Activated CD8-positive, alpha-beta T cell treated with anti-CD3 and anti-CD28 coated beads for 36 hours (primary cell): ENCODE results near the gene IL21R. TPM values are rescaled to one million over a fixed set of nuclear protein-coding genes. Genes with fewer than 3 reads are reported as not detected.

Experiments
- ATAC-seq: fragments of 200-7000 bp; cut with Tn5 transposase; one replicate; pipeline ENCODE4 v1.10.0; 2021; ENCODE audit warnings: mild to moderate bottlenecking, moderate library complexity
- CTCF ChIA-PET: fragments of 350-600 bp; sonication (Branson Sonifier 250); formaldehyde crosslinking; loops from one replicate; lab custom pipeline; 2021; ENCODE audit warnings: antibody characterized with exemption; lab: Charles Lee
- POLR2A ChIA-PET: fragments of 350-600 bp; sonication (Branson Sonifier 250); formaldehyde crosslinking; loops from one replicate; lab custom pipeline; 2021; ENCODE audit warnings: antibody characterized with exemption; lab: Charles Lee
- DNase-seq: peaks from one replicate; pipeline ENCODE4 v3.0.0-alpha.2; 2020
- H3K27ac Mint-ChIP-seq: one replicate; pipeline ENCODE4 v1.8.0; 2021; ENCODE audit warnings: mild to moderate bottlenecking, mixed read lengths
- H3K27me3 Mint-ChIP-seq: one replicate; pipeline ENCODE4 v1.8.0; 2021; ENCODE audit warnings: mixed read lengths
- H3K36me3 Mint-ChIP-seq: one replicate; pipeline ENCODE4 v1.8.0; 2021; ENCODE audit warnings: low read depth, mixed read lengths
- H3K4me1 Mint-ChIP-seq: one replicate; pipeline ENCODE4 v1.8.0; 2021; ENCODE audit warnings: low read depth, mixed read lengths
- H3K4me3 Mint-ChIP-seq: one replicate; pipeline ENCODE4 v1.8.0; 2021; ENCODE audit warnings: mild to moderate bottlenecking, moderate library complexity, mixed read lengths
- H3K9me3 Mint-ChIP-seq: one replicate; pipeline ENCODE4 v1.8.0; 2021; ENCODE audit warnings: mixed read lengths
- intact Hi-C: fragments of 100-400 bp; cut with micrococcal nuclease; formaldehyde crosslinking; loops from one replicate; pipeline ENCODE4 v1.10.0; 2022
- total RNA-seq, 2 experiments: library from RNA; stranded (reverse); gene quantifications; one replicate each; pipeline ENCODE4 v1.2.3, GENCODE V29; 2021
- TF ChIP-seq, protein P1 (sequence below): fragments of 200-600 bp; IDR thresholded peaks from one replicate; pipeline ENCODE4 v1.8.0; 2022; ENCODE audit warnings: antibody characterized with exemption, mild to moderate bottlenecking

The IL21R gene
- total RNA-seq, 2 experiments from 2014 or later = 95.6 to 97.2 TPM

DNA sequence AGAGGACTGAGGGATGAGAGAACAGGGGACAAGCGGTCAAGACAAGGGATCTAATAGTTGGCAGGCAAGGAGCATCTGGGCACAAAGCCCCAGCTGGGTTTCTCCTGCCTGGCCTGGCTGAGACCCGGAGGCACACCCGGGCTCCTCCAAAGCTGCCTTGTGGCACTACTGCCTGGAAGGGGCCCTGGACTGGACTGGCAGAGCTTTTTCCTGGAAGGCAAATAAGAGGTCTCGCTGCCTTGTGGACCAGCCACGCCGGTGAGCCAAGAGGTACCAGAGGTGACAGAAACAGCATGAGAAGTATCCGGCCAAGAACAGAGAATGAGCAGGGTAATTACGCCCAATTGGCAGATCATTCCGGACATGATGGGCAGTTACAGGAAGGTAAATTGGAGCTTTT lies 83.2 kb downstream of the IL21R start:
- Mint-ChIP-seq H3K36me3 (peaks cover 49% of the 10 kb centered on the region), H3K27ac (no peak overlapping the region), H3K9me3 (no peaks in the 10 kb centered on the region), H3K27me3 (no peaks in the 10 kb centered on the region), H3K4me3 (no peak overlapping the region), H3K4me1 (no peaks in the 10 kb centered on the region)
- ChIA-PET POLR2A (no interaction called here), CTCF (no interaction called here)
- TF ChIP-seq, protein P1, sequence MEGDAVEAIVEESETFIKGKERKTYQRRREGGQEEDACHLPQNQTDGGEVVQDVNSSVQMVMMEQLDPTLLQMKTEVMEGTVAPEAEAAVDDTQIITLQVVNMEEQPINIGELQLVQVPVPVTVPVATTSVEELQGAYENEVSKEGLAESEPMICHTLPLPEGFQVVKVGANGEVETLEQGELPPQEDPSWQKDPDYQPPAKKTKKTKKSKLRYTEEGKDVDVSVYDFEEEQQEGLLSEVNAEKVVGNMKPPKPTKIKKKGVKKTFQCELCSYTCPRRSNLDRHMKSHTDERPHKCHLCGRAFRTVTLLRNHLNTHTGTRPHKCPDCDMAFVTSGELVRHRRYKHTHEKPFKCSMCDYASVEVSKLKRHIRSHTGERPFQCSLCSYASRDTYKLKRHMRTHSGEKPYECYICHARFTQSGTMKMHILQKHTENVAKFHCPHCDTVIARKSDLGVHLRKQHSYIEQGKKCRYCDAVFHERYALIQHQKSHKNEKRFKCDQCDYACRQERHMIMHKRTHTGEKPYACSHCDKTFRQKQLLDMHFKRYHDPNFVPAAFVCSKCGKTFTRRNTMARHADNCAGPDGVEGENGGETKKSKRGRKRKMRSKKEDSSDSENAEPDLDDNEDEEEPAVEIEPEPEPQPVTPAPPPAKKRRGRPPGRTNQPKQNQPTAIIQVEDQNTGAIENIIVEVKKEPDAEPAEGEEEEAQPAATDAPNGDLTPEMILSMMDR = no peak
- intact Hi-C loops = no loop called here
- DNase-seq (no peak), ATAC-seq (no peak)

DNA sequence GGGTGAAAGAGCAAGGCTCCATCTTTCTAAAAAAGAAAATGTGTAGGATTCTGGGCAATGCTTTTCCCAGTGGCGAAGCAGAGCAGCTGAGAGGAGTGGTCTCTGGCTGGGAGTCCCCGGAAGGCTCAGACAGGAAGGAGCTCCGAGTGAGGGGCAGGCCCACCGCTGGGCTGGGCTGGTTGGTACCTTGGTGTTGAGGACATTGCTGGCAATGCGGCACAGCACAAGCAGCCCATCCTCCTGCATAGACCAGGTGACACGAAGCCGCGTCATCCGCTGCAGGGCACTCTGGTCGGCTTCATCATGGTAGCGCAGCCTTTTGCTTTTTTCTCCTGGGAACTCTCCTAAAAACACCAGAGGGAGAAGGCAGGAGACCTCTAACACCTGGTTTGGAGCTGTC lies 83.8 kb downstream of the IL21R start:
- H3K9me3 Mint-ChIP-seq = no peaks in the 10 kb centered on the region
- no peaks in the 10 kb centered on the region for H3K4me1 Mint-ChIP-seq
- ChIA-PET POLR2A (no interaction called here), CTCF (interaction anchor here (1.2 kb wide), 1 partner anchor 30 kb away, joined by 3 read pairs; no protein-coding TSS in a partner anchor)
- intact Hi-C loops = no loop called here
- TF ChIP-seq, protein P1 = no peak
- no peak overlapping the region for H3K4me3 Mint-ChIP-seq
- H3K36me3 Mint-ChIP-seq = peaks cover 45% of the 10 kb centered on the region
- H3K27me3 Mint-ChIP-seq = no peaks in the 10 kb centered on the region
- no peak for ATAC-seq
- DNase-seq = no peak
- H3K27ac Mint-ChIP-seq = no peak overlapping the region

DNA sequence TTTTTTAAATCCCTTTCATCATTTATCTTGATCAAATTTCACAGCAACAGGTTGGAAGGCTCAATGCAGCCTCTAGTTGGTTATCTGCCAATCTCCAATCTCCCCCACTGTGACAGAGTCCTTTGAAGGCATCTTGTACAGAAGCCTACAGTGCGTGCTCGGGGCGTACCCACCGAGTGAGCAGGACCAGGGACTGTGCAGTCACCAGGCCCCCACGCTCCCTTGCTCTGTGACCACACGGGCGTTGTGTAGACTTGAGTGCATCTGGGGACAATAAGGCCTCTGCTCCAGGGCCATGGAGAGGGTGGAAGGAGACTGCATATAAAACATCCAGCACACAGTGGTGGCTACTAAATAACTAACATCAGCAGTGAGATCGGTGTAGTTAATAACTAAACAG lies 84.4 kb downstream of the IL21R start:
- Mint-ChIP-seq H3K27me3 (no peaks in the 10 kb centered on the region), H3K36me3 (peaks cover 40% of the 10 kb centered on the region), H3K4me1 (no peaks in the 10 kb centered on the region), H3K4me3 (no peak overlapping the region), H3K9me3 (no peaks in the 10 kb centered on the region), H3K27ac (no peak overlapping the region)
- DNase-seq (no peak), ATAC-seq (no peak)
- CTCF ChIA-PET = interaction anchor here (1.2 kb wide), 1 partner anchor 30 kb away, joined by 3 read pairs; no protein-coding TSS in a partner anchor
- POLR2A ChIA-PET = no interaction called here
- TF ChIP-seq, protein P1 = no peak
- intact Hi-C loops = no loop called here

DNA sequence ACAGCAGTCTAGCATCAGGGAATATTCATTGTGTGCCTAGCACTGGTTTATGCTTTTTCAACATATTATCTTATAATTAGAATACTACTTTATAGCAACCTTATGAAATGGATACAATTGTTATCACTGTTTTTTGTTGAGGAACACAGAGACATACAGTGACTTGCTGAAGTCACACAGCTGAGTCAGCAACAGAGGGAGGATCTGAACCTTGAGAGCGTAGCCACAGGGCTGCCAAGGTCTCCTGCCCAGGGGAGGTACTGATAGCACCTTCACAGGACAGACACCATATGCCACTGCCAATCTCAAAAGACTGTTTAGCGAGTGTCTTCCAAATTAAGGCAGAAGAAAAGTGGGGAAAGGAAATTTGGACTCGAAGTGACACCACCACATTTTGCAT lies 84.8 kb downstream of the IL21R start:
- DNase-seq = no peak
- intact Hi-C loops = no loop called here
- TF ChIP-seq, protein P1 = no peak
- no peak overlapping the region for H3K4me3 Mint-ChIP-seq
- ATAC-seq = no peak
- H3K4me1 Mint-ChIP-seq = no peaks in the 10 kb centered on the region
- H3K36me3 Mint-ChIP-seq = peaks cover 39% of the 10 kb centered on the region
- H3K9me3 Mint-ChIP-seq = no peaks in the 10 kb centered on the region
- ChIA-PET CTCF (no interaction called here), POLR2A (no interaction called here)
- H3K27me3 Mint-ChIP-seq = no peaks in the 10 kb centered on the region
- no peak overlapping the region for H3K27ac Mint-ChIP-seq

DNA sequence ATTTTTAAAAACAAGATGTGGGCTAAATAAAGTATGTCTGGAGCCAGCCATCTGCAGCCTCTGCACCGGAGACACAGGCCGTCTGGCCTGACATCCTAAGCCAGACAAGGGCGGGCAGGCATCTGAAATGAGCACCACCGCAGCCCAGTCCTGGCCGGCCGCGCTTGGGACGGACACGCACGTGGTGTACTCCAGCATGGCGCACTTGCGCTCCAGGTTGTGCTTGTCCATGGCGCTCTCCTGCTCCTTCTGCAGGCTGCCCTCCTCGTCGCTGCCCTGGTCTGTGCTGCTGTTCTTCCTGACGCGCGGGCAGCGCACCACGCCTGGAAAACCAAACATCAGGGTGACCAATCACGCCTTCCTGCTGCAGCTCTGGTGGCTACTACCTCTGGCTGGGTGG lies 87.4 kb downstream of the IL21R start:
- TF ChIP-seq, protein P1 = no peak
- Mint-ChIP-seq H3K27me3 (no peaks in the 10 kb centered on the region), H3K4me3 (no peak overlapping the region), H3K9me3 (no peaks in the 10 kb centered on the region), H3K27ac (no peak overlapping the region), H3K4me1 (no peaks in the 10 kb centered on the region), H3K36me3 (peaks cover 34% of the 10 kb centered on the region)
- ChIA-PET CTCF (no interaction called here), POLR2A (no interaction called here)
- DNase-seq = no peak
- intact Hi-C loops = no loop called here
- ATAC-seq = no peak
